Measurements from ENCODE around the gene WARS2.

DNA sequence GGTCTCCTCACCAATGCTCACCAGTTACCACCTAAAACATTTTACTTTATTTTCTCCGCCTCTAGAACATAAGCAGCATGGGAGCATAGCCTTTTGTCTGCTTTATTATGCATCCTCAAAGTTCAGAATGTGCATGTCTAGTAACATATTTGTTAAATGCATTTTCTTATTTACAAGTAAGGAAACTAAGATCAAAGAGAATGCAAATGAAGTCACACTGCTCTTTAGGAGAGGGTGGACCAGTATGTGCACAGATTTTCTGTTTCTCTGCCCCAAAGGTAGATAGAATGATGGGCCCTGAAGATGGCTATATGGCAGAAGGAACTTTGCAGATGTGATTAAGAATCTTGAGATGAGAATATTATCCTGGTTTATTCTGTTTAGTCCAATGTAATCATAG is 9.7 kb upstream of the WARS2 start:
- no peak for TF ChIP-seq TAF1 (IDR thresholded peaks at IDR 0.05; ENCODE audit: low read depth, low read length)
- no peak for TF ChIP-seq POLR2AphosphoS5 (IDR thresholded peaks at IDR 0.05; ENCODE audit: low read depth, low read length)
